ENCODE data around the gene ABLIM1. TPM values are rescaled to one million over a fixed set of nuclear protein-coding genes. Genes with fewer than 3 reads are reported as not detected.

Gene ABLIM1
- total RNA-seq, 6 donors from 2014 or later, result 92.2 to 153 (median 131) TPM

DNA sequence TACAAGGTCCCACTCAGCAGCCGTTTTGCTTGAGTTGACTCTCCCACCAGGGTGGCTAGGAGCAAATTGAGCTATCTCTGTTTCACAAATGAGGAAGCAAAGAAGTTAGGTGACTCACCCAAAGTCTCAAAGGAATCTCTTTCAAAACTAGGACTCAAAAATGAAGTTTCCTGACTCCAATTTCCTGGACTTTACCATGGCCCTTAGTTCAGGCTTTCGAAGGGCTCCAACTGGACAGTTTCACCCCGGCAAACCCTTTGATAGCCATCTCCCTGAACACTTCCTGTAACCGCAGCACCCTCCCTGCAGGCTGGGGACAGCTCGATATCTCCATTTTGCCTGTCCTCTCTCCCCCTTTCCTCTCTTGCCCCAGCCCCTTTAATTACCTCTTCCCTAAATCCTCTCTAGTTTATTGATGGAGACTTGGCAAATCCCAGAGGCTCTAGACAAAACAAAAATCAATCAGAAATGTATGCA lies 249.1 kb downstream of the ABLIM1 start:
- Histone ChIP-seq H3K27ac (no peak overlapping the region), H3K36me3 (no peaks in the 10 kb centered on the region), H3K4me1 (peaks cover 4 to 21% (median 16%) of the 10 kb centered on the region in 4 donors), H3K9me3 (no peaks in the 10 kb centered on the region), H3K27me3 (peaks cover 0 to 10% (median 7%) of the 10 kb centered on the region in 4 donors), H3K4me3 (no peak overlapping the region)
- TF ChIP-seq EP300 (IDR thresholded peaks at IDR 0.05), result no peak
- TF ChIP-seq, protein P1, sequence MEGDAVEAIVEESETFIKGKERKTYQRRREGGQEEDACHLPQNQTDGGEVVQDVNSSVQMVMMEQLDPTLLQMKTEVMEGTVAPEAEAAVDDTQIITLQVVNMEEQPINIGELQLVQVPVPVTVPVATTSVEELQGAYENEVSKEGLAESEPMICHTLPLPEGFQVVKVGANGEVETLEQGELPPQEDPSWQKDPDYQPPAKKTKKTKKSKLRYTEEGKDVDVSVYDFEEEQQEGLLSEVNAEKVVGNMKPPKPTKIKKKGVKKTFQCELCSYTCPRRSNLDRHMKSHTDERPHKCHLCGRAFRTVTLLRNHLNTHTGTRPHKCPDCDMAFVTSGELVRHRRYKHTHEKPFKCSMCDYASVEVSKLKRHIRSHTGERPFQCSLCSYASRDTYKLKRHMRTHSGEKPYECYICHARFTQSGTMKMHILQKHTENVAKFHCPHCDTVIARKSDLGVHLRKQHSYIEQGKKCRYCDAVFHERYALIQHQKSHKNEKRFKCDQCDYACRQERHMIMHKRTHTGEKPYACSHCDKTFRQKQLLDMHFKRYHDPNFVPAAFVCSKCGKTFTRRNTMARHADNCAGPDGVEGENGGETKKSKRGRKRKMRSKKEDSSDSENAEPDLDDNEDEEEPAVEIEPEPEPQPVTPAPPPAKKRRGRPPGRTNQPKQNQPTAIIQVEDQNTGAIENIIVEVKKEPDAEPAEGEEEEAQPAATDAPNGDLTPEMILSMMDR (IDR thresholded peaks at IDR 0.05), result no peak
- TF ChIP-seq POLR2A (IDR thresholded peaks at IDR 0.05), result no peak
- no peak for TF ChIP-seq POLR2AphosphoS5 (IDR thresholded peaks at IDR 0.05)
- 67 to 78% methylated on average over 5 of the region's 5 CpGs for WGBS, 2 donors
- ATAC-seq (ENCODE audit: low FRiP score in 2 of 2), result no peak
- no peak for DNase-seq

DNA sequence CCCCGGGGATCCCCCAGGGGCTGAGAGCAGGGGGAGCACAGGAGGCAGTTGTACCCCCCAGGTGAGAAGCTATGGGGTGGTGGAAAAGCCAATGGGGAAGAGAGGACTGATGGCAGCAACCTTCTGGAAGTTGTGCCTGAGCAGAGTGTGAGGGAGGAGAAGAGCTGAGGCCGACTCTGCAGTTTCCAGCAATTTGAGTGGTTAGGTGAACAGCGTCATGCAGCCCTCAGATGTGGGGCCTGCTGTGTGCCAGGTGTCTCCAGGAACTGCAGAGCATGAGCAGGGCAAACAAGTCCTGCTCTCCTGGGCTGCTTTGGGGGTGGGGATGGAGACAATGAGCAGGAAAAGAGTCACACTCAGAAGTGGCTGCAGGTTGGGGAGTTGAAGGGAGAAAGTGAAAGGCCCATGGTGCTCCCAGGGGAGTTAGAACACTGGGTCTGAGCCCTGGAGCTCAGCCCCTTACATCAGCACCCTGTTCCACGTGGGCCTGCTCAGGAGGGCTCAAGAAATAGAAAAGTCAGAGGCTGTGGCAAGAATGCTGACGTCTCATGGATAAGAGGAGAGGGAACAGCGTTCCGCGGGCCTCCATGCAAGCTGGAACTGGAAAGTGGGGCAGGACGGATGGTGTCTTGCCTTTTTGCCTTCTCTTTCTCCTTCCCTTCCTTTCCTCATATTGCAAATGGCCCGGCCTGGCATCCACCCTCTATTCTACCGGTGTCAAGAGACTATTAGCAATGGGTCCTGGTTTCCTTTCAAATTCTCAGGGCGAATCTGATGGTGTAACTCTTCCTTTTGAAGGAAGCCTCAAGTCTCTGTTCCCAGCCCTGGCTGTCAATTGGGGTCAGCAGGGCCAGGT lies 249.7 kb downstream of the ABLIM1 start:
- peaks cover 0 to 17% (median 13%) of the 10 kb centered on the region in 4 donors for H3K27me3 ChIP-seq
- TF ChIP-seq POLR2AphosphoS5 (IDR thresholded peaks at IDR 0.05) (no peak), EP300 (IDR thresholded peaks at IDR 0.05) (no peak), POLR2A (IDR thresholded peaks at IDR 0.05) (no peak)
- no peak for DNase-seq
- ATAC-seq (ENCODE audit: low FRiP score in 2 of 2), result no peak
- no peaks in the 10 kb centered on the region for H3K9me3 ChIP-seq
- no peak overlapping the region for H3K27ac ChIP-seq
- 84 to 85% methylated on average over 12 of the region's 12 CpGs for whole genome bisulfite sequencing, 2 donors
- H3K4me3 ChIP-seq, result no peak overlapping the region
- H3K36me3 ChIP-seq, result no peaks in the 10 kb centered on the region
- peaks cover 11 to 25% (median 21%) of the 10 kb centered on the region in 4 donors for H3K4me1 ChIP-seq

DNA sequence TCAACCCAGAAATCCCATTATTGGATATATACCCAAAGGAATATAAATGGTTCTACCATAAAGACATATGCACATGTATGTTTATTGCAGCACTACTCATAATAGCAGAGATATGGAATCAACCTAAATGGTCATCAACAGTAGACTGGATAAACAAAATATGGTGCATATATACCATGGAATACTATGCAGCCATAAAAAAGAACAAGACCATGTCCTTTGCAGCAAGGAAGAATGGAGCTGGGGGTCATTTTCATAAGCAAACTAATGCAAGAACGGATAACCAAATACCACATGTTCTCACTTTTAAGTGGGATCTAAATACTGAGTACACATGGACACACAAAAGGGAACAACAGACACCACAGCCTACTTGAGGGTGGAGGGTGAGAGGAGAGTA lies 251.6 kb downstream of the ABLIM1 start:
- Histone ChIP-seq H3K9me3 (no peaks in the 10 kb centered on the region), H3K27me3 (peaks cover 0 to 24% (median 13%) of the 10 kb centered on the region in 4 donors), H3K36me3 (no peaks in the 10 kb centered on the region), H3K4me3 (no peak overlapping the region), H3K27ac (no peak overlapping the region), H3K4me1 (peaks cover 13 to 24% (median 16%) of the 10 kb centered on the region in 4 donors)
- 90 to 100% methylated on average over 1 of the region's 1 CpG for WGBS, 2 donors
- ATAC-seq (ENCODE audit: low FRiP score in 2 of 2) (no peak), DNase-seq (no peak)
- TF ChIP-seq, protein P1 (IDR thresholded peaks at IDR 0.05), result no peak
- no peak for TF ChIP-seq POLR2AphosphoS5 (IDR thresholded peaks at IDR 0.05)
- no peak for TF ChIP-seq POLR2A (IDR thresholded peaks at IDR 0.05)
- no peak for TF ChIP-seq EP300 (IDR thresholded peaks at IDR 0.05)

DNA sequence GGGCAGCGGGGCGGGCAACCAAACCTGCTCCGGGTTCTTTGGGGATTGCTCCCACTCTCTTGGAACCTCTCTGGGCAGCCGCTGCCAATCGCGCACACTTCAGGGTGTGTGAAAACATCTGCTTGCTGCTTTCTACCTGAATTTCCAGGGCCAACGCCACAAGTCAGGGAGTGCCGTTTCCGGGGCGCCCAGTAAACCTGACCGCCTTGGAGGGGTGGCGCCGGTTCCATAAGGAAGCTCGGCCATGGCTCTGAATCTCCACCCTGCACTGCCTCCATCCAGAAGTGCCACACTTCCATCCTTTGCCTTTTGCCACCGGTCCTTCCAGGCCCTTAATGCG lies 253.1 kb downstream of the ABLIM1 start:
- DNase-seq (no peak), ATAC-seq (ENCODE audit: low FRiP score in 2 of 2) (no peak)
- peak overlapping the region in 3 of 4 donors; percentile 48 to 54 (median 52) for H3K4me3 ChIP-seq
- 47 to 51% methylated on average over 7 to 12 of the region's 16 CpGs for WGBS, 2 donors
- H3K36me3 ChIP-seq, result no peaks in the 10 kb centered on the region
- peaks cover 13 to 24% (median 16%) of the 10 kb centered on the region in 4 donors for H3K4me1 ChIP-seq
- no peaks in the 10 kb centered on the region for H3K9me3 ChIP-seq
- no peak overlapping the region for H3K27ac ChIP-seq
- TF ChIP-seq POLR2AphosphoS5 (IDR thresholded peaks at IDR 0.05) (no peak), POLR2A (IDR thresholded peaks at IDR 0.05) (no peak), EP300 (IDR thresholded peaks at IDR 0.05) (no peak)
- TF ChIP-seq, protein P1 (IDR thresholded peaks at IDR 0.05), result no peak
- H3K27me3 ChIP-seq, result peaks cover 0 to 24% (median 13%) of the 10 kb centered on the region in 4 donors

DNA sequence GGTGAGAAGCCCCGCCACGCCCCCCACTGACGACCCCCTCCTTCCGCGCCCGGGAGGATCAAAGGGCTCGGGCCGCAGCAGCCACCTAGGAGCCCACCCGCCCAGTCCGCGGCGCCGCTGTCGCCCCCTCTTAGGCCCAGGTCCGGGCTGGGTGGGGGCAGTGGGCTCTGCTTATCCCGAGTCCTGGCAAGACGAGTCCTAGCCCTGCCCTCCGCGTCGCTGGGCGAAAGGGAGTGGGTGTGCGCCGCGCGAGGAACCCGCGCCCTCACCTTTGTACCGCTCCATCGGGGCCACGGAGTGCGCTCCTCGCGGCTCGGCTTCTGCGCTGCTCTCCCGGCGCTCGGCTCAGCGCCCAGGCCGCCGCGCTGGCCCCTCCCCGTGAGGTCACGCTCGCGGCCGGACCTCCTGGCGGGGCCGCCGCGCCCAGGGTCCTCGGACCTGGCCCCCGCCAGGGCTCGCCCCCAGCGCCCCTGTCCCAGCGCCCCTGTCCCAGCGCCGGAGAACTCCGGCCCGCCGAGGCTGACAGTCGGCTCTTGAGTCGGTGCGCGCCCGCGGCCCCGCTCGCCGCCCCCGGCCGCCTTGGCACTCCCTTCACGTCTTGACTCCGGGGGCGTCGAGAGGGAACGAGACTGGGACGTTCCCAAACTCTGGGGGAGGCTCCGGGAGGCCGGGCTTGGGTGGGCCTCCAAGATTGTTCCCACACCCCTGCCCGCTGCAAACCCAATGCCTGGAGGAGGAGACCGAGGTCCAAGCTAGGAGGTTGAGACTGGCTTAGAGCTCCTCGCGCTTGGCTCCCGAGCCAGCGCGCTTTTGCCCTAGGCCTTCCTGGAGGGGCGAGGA lies 253.7 kb downstream of the ABLIM1 start, which contains the start of gene AFAP1L2:
Gene AFAP1L2 (minus strand): TSS at position 332 of the 840 bp plus-strand sequence. CDS start 47 bp downstream, at position 285.
- TF ChIP-seq POLR2A (IDR thresholded peaks at IDR 0.05) (no peak), EP300 (IDR thresholded peaks at IDR 0.05) (no peak), POLR2AphosphoS5 (IDR thresholded peaks at IDR 0.05) (no peak)
- TF ChIP-seq, protein P1 (IDR thresholded peaks at IDR 0.05), result no peak
- peaks cover 0 to 24% (median 13%) of the 10 kb centered on the region in 4 donors for H3K27me3 ChIP-seq
- WGBS, 2 donors, result 0% methylated on average over 10 of the region's 88 CpGs; no CpG with 5 or more reads in 1 of the 2 donors
- peak within 1 kb of the TSS; percentile 22 to 54 (median 50) for H3K4me3 ChIP-seq
- peak; percentile 45 to 86 for ATAC-seq (ENCODE audit: low FRiP score in 2 of 2)
- H3K4me1 ChIP-seq, result peaks cover 13 to 24% (median 17%) of the 10 kb centered on the region in 4 donors
- no peaks in the 10 kb centered on the region for H3K9me3 ChIP-seq
- H3K36me3 ChIP-seq, result no peaks in the 10 kb centered on the region
- peak within 1 kb of the TSS; percentile 22 to 64 (median 44) for H3K27ac ChIP-seq
- peak in 1 of 2 donors; percentile 89 for DNase-seq
